Neural cell (in vitro differentiated cells): ENCODE data around the gene RAPGEF2. TPM values are rescaled to one million over a fixed set of nuclear protein-coding genes. Genes with fewer than 3 reads are reported as not detected.

Experiments
- H2AFZ ChIP-seq: fragments of 200-600, 300-800 bp; sonication (generic), shearing (Covaris generic); 2 replicates; pipeline ENCODE4 v1.6.0; 2014; ENCODE audit warnings: low read depth, mild to moderate bottlenecking, antibody characterized with exemption, low read length, moderate library complexity
- H3F3A ChIP-seq: fragments of 200-600 bp; shearing (Covaris generic); 2 replicates; pipeline ENCODE4 v1.6.1; 2016; ENCODE audit warnings: mild to moderate bottlenecking, moderate library complexity, mixed read lengths, antibody characterized with exemption, low read length; ENCODE audit not compliant: insufficient read depth, poor library complexity, severe bottlenecking
- H3K27ac ChIP-seq: fragments of 200-600, 300-800 bp; sonication (generic), shearing (Covaris generic); 2 replicates; pipeline ENCODE4 v1.5.1; 2014; ENCODE audit warnings: mild to moderate bottlenecking, low read length, moderate library complexity
- H3K27me3 ChIP-seq: fragments of 300-800, 200-600 bp; sonication (generic), shearing (Covaris generic); 2 replicates; pipeline ENCODE4 v1.6.0; 2014; ENCODE audit warnings: mild to moderate bottlenecking, low read depth, low read length, moderate library complexity; ENCODE audit not compliant: insufficient read depth
- H3K36me3 ChIP-seq: fragments of 300-800, 200-600 bp; sonication (generic), shearing (Covaris generic); 2 replicates; pipeline ENCODE4 v1.5.1; 2014; ENCODE audit warnings: mild to moderate bottlenecking, antibody characterized with exemption, low read length, moderate library complexity; ENCODE audit not compliant: insufficient read depth
- H3K4me2 ChIP-seq: fragments of 300-800, 200-600 bp; sonication (generic), shearing (Covaris generic); 2 replicates; pipeline ENCODE4 v1.6.0; 2014; ENCODE audit warnings: mild to moderate bottlenecking, low read length
- H3K4me3 ChIP-seq: fragments of 300-800, 200-600 bp; sonication (generic), shearing (Covaris generic); 2 replicates; pipeline ENCODE4 v1.5.1; 2014; ENCODE audit warnings: mild to moderate bottlenecking, low read length, moderate library complexity
- H3K79me2 ChIP-seq: fragments of 200-600 bp; shearing (Covaris generic); replicated peaks from 2 replicates; pipeline ENCODE4 v1.6.0; 2014; ENCODE audit warnings: mild to moderate bottlenecking, low read length, moderate library complexity; ENCODE audit not compliant: insufficient read depth
- H3K9ac ChIP-seq: fragments of 300-800, 200-600 bp; sonication (generic), shearing (Covaris generic); 2 replicates; pipeline ENCODE4 v1.6.1; 2016; ENCODE audit warnings: mild to moderate bottlenecking, low read length, mixed read lengths
- H3K9me2 ChIP-seq: fragments of 200-600 bp; shearing (Covaris generic); 2 replicates; pipeline ENCODE4 v1.6.1; 2016; ENCODE audit warnings: mild to moderate bottlenecking, low read length, mixed read lengths; ENCODE audit not compliant: insufficient read depth
- H3K9me3 ChIP-seq: fragments of 200-600, 300-800 bp; sonication (generic), shearing (Covaris generic); 2 replicates; pipeline ENCODE4 v1.6.1; 2016; ENCODE audit warnings: mild to moderate bottlenecking, mixed run types, low read length, moderate library complexity, mixed read lengths
- H4K20me1 ChIP-seq: fragments of 200-600 bp; shearing (Covaris generic); 2 replicates; pipeline ENCODE4 v1.6.1; 2016; ENCODE audit warnings: mild to moderate bottlenecking, mixed run types; ENCODE audit not compliant: insufficient read depth
- CTCF ChIP-seq: fragments of 450-650 bp; IDR thresholded peaks from 2 replicates; pipeline ENCODE4 v1.5.1; 2014; ENCODE audit warnings: antibody characterized with exemption, mild to moderate bottlenecking, moderate library complexity; ENCODE audit not compliant: poor library complexity, severe bottlenecking
- EP300 ChIP-seq: fragments of 450-650 bp; conservative IDR thresholded peaks from 2 replicates; pipeline ENCODE4 v1.6.1; 2014; ENCODE audit warnings: antibody characterized with exemption, mild to moderate bottlenecking, moderate library complexity; ENCODE audit not compliant: poor library complexity, severe bottlenecking
- EZH2 ChIP-seq: fragments of 200-600, 300-800 bp; shearing (Covaris generic), sonication (generic); IDR thresholded peaks from 2 replicates; pipeline ENCODE4 v1.6.1; 2014; ENCODE audit warnings: antibody characterized with exemption, low read length, borderline replicate concordance, mild to moderate bottlenecking; ENCODE audit not compliant: insufficient read depth, poor library complexity, severe bottlenecking
- MXI1 ChIP-seq: fragments of 450-650 bp; conservative IDR thresholded peaks from 2 replicates; pipeline ENCODE4 v1.6.1; 2014; ENCODE audit warnings: antibody characterized with exemption, mild to moderate bottlenecking; ENCODE audit not compliant: poor library complexity, severe bottlenecking
- POLR2AphosphoS5 ChIP-seq: IDR thresholded peaks from 2 replicates; pipeline ENCODE4 v1.6.1; 2012
- RAD21 ChIP-seq: fragments of 450-650 bp; conservative IDR thresholded peaks from 2 replicates; pipeline ENCODE4 v1.6.1; 2014; ENCODE audit warnings: antibody characterized with exemption, mild to moderate bottlenecking, moderate library complexity
- REST ChIP-seq: IDR thresholded peaks from 2 replicates; pipeline ENCODE4 v1.6.1; 2012; ENCODE audit warnings: borderline replicate concordance
- SMC3 ChIP-seq: fragments of 450-650 bp; conservative IDR thresholded peaks from 2 replicates; pipeline ENCODE4 v1.6.1; 2014; ENCODE audit warnings: antibody characterized with exemption, mild to moderate bottlenecking, moderate library complexity; ENCODE audit not compliant: poor library complexity
- TAF1 ChIP-seq: IDR thresholded peaks from 2 replicates; pipeline ENCODE4 v1.6.1; 2012; ENCODE audit warnings: low read depth
- polyA plus RNA-seq: library from polyadenylated mRNA; depleted of rRNA; stranded (reverse); fragments of >200 nt; gene quantifications from 2 replicates; pipeline ENCODE4 v1.2.3, GENCODE V29; 2014

The RAPGEF2 gene
- polyA plus RNA-seq, 1 donor from 2014 or later, result 134 TPM

GRCh38 chr4:159199826-159200225 lies 96.9 kb downstream of the RAPGEF2 start:
- TF ChIP-seq TAF1 (no peak), EZH2 (no peak), RAD21 (no peak), POLR2AphosphoS5 (no peak), EP300 (no peak), REST (no peak), CTCF (no peak), MXI1 (no peak), SMC3 (no peak)
- H3K27ac ChIP-seq, result no peak overlapping the region
- H3K4me2 ChIP-seq, result no peak overlapping the region
- H2AFZ ChIP-seq, result no peak overlapping the region
- no peak overlapping the region for H3K9ac ChIP-seq
- peaks cover 47% of the 10 kb centered on the region for H3K79me2 ChIP-seq
- H3K9me2 ChIP-seq, result no peaks in the 10 kb centered on the region
- no peaks in the 10 kb centered on the region for H3F3A ChIP-seq
- H4K20me1 ChIP-seq, result peaks cover 7% of the 10 kb centered on the region
- H3K27me3 ChIP-seq, result no peaks in the 10 kb centered on the region
- H3K9me3 ChIP-seq, result no peaks in the 10 kb centered on the region
- no peak overlapping the region for H3K4me3 ChIP-seq
- peaks cover 8% of the 10 kb centered on the region for H3K36me3 ChIP-seq

- H4K20me1 ChIP-seq, result peaks cover 7% of the 10 kb centered on the region
- no peaks in the 10 kb centered on the region for H3K9me3 ChIP-seq
- no peaks in the 10 kb centered on the region for H3K27me3 ChIP-seq
- no peak overlapping the region for H3K4me2 ChIP-seq
- TF ChIP-seq CTCF (no peak), POLR2AphosphoS5 (no peak), SMC3 (no peak), MXI1 (no peak), REST (no peak), TAF1 (no peak), EZH2 (no peak), EP300 (no peak), RAD21 (no peak)
- no peak overlapping the region for H3K9ac ChIP-seq
- peaks cover 45% of the 10 kb centered on the region for H3K79me2 ChIP-seq
- H2AFZ ChIP-seq, result no peak overlapping the region
- H3F3A ChIP-seq, result no peaks in the 10 kb centered on the region
- H3K9me2 ChIP-seq, result no peaks in the 10 kb centered on the region
- H3K4me3 ChIP-seq, result no peak overlapping the region
- H3K36me3 ChIP-seq, result peaks cover 6% of the 10 kb centered on the region
- no peak overlapping the region for H3K27ac ChIP-seq
Measured at GRCh38 chr4:159201168-159201567, 98.3 kb downstream of the RAPGEF2 start.
